ENCODE results near the gene MAEA. TPM values are rescaled to one million over a fixed set of nuclear protein-coding genes. Genes with fewer than 3 reads are reported as not detected.

Gene MAEA
- total and polyA plus RNA-seq, 9 of the 15 experiments (the other 6 are each of a cell fraction or from before 2014, with no cell fraction given), result 2.1 to 86.5 (median 45.0) TPM

DNA sequence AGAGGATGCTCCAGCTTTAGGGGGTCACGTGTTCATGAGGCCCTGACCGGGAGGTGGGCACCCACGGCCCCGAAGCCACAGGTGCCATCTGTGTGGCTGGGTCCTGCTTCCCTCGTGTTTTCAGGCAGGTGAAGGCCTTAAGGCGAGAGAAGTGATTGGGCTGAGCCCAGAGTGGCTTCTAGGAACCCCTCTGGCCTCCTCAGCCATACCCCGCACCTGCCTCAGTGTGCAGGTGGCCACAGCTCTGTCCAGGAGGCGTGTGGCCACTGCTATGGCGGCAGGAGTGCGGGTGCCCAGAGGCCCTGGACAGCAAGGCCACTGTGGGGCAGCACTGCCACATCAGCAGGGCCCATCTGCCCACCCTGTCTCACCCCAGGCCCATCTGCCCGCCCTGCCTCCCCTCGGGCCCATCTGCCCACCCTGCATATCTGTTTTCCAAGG lies 91.5 kb downstream of the MAEA start:
- no peaks in the 10 kb centered on the region for H3K9me1 ChIP-seq (ENCODE audit: control insufficient read depth, insufficient read depth, low read length)
- no peak for TF ChIP-seq DIDO1 (tag; IDR thresholded peaks at IDR 0.05; ENCODE audit: low read depth)
- WGBS (ENCODE audit: insufficient coverage, low coverage, missing lambda C conversion rate), result 72% methylated on average over 12 of the region's 12 CpGs
- no peaks in the 10 kb centered on the region for H3K27me3 ChIP-seq (ENCODE audit: control insufficient read depth in 2 of 2, insufficient read depth in 2 of 2, low read length in 2 of 2)
- H3K27ac ChIP-seq (ENCODE audit: extremely low read depth, low read depth, low read length), result no peak overlapping the region
- no peaks in the 10 kb centered on the region for H4K20me1 ChIP-seq (replicated peaks; ENCODE audit: control insufficient read depth, insufficient read depth, low read length)
- H3K9ac ChIP-seq (ENCODE audit: insufficient read depth in 1 of 2, low read depth in 2 of 2, low read length in 2 of 2), result no peak overlapping the region
- no peak overlapping the region for H3K4me2 ChIP-seq (ENCODE audit: insufficient read depth, low read length)
- intact Hi-C loops (cut with micrococcal nuclease), result no loop called here
- CTCF ChIA-PET (ENCODE audit: low intra/inter-chr PET ratio), result no interaction called here
- no peak for DNase-seq (ENCODE audit: extremely low read depth in 1 of 4, low spot score in 3 of 4)
- no peak for FAIRE-seq
- POLR2A ChIA-PET, result no interaction called here
- ATAC-seq, result no peak
- peaks cover 0 to 11% of the 10 kb centered on the region in 2 experiments; a peak in 2 of 5 replicates for H3K4me1 ChIP-seq (replicated peaks in 1 of 2; ENCODE audit: control insufficient read depth in 2 of 2, insufficient read depth in 2 of 2, low read length in 2 of 2)
- in situ Hi-C loops (cut with MboI), result no loop called here
- no peak overlapping the region for H2AFZ ChIP-seq (ENCODE audit: low read depth, low read length)
- H3K79me2 ChIP-seq (ENCODE audit: control insufficient read depth, insufficient read depth, low read length), result no peaks in the 10 kb centered on the region
- no peak overlapping the region for H3K4me3 ChIP-seq
- no peaks in the 10 kb centered on the region for H3K9me3 ChIP-seq (replicated peaks; ENCODE audit: control insufficient read depth, insufficient read depth, low read depth, low read length)
- 0 out of 3 replicates have a peak, but pooled peaks cover 3% of the 10 kb centered on the region for H3K36me3 ChIP-seq (ENCODE audit: control insufficient read depth, insufficient read depth, low read length)
- no TSS peak for BruUV-seq (replicated peaks)

DNA sequence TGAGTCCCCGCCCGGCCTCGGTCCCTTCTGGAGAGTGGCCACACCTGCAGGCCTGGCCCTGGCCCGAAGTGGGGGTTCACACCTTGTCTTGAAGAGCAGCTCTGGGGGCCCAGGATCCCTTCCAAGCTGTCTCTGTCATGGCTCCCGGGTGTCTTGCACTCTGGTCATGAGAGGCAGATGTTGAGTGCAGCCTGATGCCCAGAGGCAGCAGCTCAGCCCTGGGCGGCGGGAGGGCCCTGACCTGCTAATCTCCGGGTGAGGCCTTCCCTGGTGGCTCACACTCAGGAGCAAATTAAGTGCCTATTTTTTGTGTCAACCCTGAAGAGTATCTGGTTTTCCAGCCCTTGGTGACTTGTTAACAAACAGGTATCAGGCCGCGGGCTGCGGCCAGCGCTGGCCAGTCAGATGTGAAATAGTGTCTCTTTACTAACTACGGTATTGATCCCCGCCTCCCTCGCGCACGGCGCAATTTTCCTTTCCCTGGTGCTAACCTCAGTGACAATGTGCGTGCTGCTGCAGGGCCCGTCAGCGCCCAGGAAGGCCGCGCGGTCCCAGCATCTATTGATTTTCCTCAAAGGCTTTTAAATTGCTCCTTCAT lies 92.4 kb downstream of the MAEA start:
- H3K4me2 ChIP-seq (ENCODE audit: insufficient read depth, low read length), result no peak overlapping the region
- no peak for FAIRE-seq
- no peak for DNase-seq (ENCODE audit: extremely low read depth in 1 of 4, low spot score in 3 of 4)
- H3K4me1 ChIP-seq (replicated peaks in 1 of 2; ENCODE audit: control insufficient read depth in 2 of 2, insufficient read depth in 2 of 2, low read length in 2 of 2), result peaks cover 0 to 6% of the 10 kb centered on the region in 2 experiments; a peak in 2 of 5 replicates
- 0 out of 4 replicates have a peak overlapping the region, but pooled peaks of 1 of the 2 experiments have one; percentile 9 for H3K9ac ChIP-seq (ENCODE audit: insufficient read depth in 1 of 2, low read depth in 2 of 2, low read length in 2 of 2)
- H4K20me1 ChIP-seq (replicated peaks; ENCODE audit: control insufficient read depth, insufficient read depth, low read length), result no peaks in the 10 kb centered on the region
- intact Hi-C loops (cut with micrococcal nuclease), result no loop called here
- H3K9me1 ChIP-seq (ENCODE audit: control insufficient read depth, insufficient read depth, low read length), result no peaks in the 10 kb centered on the region
- WGBS (ENCODE audit: insufficient coverage, low coverage, missing lambda C conversion rate), result 82% methylated on average over 16 of the region's 24 CpGs
- no peak overlapping the region for H3K4me3 ChIP-seq
- no peak overlapping the region for H3K27ac ChIP-seq (ENCODE audit: extremely low read depth, low read depth, low read length)
- CTCF ChIA-PET (ENCODE audit: low intra/inter-chr PET ratio), result no interaction called here
- no TSS peak for BruUV-seq (replicated peaks)
- no peaks in the 10 kb centered on the region for H3K79me2 ChIP-seq (ENCODE audit: control insufficient read depth, insufficient read depth, low read length)
- POLR2A ChIA-PET, result no interaction called here
- no peak for ATAC-seq
- H3K27me3 ChIP-seq (ENCODE audit: control insufficient read depth in 2 of 2, insufficient read depth in 2 of 2, low read length in 2 of 2), result no peaks in the 10 kb centered on the region
- H2AFZ ChIP-seq (ENCODE audit: low read depth, low read length), result no peak overlapping the region
- in situ Hi-C loops (cut with MboI), result no loop called here
- 0 out of 3 replicates have a peak, but pooled peaks cover 3% of the 10 kb centered on the region for H3K36me3 ChIP-seq (ENCODE audit: control insufficient read depth, insufficient read depth, low read length)
- no peaks in the 10 kb centered on the region for H3K9me3 ChIP-seq (replicated peaks; ENCODE audit: control insufficient read depth, insufficient read depth, low read depth, low read length)
- TF ChIP-seq SIX5 (IDR thresholded peaks at IDR 0.05; ENCODE audit: borderline replicate concordance in 1 of 2, insufficient read depth in 1 of 2, low read depth in 1 of 2, low read length in 2 of 2) (no peak), HDGF (IDR thresholded peaks at IDR 0.05) (no peak), MAFG (tag; conservative IDR thresholded peaks at IDR 0.05) (no peak), MTA2 (IDR thresholded peaks at IDR 0.05; ENCODE audit: low read depth) (no peak), GATAD2A (IDR thresholded peaks at IDR 0.05) (no peak)
- TF ChIP-seq, protein P1, sequence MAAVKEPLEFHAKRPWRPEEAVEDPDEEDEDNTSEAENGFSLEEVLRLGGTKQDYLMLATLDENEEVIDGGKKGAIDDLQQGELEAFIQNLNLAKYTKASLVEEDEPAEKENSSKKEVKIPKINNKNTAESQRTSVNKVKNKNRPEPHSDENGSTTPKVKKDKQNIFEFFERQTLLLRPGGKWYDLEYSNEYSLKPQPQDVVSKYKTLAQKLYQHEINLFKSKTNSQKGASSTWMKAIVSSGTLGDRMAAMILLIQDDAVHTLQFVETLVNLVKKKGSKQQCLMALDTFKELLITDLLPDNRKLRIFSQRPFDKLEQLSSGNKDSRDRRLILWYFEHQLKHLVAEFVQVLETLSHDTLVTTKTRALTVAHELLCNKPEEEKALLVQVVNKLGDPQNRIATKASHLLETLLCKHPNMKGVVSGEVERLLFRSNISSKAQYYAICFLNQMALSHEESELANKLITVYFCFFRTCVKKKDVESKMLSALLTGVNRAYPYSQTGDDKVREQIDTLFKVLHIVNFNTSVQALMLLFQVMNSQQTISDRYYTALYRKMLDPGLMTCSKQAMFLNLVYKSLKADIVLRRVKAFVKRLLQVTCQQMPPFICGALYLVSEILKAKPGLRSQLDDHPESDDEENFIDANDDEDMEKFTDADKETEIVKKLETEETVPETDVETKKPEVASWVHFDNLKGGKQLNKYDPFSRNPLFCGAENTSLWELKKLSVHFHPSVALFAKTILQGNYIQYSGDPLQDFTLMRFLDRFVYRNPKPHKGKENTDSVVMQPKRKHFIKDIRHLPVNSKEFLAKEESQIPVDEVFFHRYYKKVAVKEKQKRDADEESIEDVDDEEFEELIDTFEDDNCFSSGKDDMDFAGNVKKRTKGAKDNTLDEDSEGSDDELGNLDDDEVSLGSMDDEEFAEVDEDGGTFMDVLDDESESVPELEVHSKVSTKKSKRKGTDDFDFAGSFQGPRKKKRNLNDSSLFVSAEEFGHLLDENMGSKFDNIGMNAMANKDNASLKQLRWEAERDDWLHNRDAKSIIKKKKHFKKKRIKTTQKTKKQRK (IDR thresholded peaks at IDR 0.05; ENCODE audit: borderline replicate concordance, low read depth, low read length), result no peak
- TF ChIP-seq, protein P2, sequence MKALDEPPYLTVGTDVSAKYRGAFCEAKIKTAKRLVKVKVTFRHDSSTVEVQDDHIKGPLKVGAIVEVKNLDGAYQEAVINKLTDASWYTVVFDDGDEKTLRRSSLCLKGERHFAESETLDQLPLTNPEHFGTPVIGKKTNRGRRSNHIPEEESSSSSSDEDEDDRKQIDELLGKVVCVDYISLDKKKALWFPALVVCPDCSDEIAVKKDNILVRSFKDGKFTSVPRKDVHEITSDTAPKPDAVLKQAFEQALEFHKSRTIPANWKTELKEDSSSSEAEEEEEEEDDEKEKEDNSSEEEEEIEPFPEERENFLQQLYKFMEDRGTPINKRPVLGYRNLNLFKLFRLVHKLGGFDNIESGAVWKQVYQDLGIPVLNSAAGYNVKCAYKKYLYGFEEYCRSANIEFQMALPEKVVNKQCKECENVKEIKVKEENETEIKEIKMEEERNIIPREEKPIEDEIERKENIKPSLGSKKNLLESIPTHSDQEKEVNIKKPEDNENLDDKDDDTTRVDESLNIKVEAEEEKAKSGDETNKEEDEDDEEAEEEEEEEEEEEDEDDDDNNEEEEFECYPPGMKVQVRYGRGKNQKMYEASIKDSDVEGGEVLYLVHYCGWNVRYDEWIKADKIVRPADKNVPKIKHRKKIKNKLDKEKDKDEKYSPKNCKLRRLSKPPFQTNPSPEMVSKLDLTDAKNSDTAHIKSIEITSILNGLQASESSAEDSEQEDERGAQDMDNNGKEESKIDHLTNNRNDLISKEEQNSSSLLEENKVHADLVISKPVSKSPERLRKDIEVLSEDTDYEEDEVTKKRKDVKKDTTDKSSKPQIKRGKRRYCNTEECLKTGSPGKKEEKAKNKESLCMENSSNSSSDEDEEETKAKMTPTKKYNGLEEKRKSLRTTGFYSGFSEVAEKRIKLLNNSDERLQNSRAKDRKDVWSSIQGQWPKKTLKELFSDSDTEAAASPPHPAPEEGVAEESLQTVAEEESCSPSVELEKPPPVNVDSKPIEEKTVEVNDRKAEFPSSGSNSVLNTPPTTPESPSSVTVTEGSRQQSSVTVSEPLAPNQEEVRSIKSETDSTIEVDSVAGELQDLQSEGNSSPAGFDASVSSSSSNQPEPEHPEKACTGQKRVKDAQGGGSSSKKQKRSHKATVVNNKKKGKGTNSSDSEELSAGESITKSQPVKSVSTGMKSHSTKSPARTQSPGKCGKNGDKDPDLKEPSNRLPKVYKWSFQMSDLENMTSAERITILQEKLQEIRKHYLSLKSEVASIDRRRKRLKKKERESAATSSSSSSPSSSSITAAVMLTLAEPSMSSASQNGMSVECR (CRISPR knock-in tag; IDR thresholded peaks at IDR 0.05), result no peak
